CD14-positive monocyte (primary cell): ENCODE results near the gene SYNCRIP. TPM values are rescaled to one million over a fixed set of nuclear protein-coding genes. Genes with fewer than 3 reads are reported as not detected.

Experiments
- DNase-seq, 3 donors: peaks; one replicate each; pipeline ENCODE4 v3.0.0-alpha.2; 2011 to 2022
- H2AFZ ChIP-seq: 2 replicates; pipeline ENCODE4 v1.6.0; 2012; ENCODE audit warnings: mild to moderate bottlenecking, low read depth, low read length, inconsistent platforms; ENCODE audit not compliant: insufficient read depth, poor library complexity, severe bottlenecking
- H3K27ac ChIP-seq, 2 donors: 1 replicate in 1 of 2; 2 replicates in 1 of 2; pipeline ENCODE4 v1.5.1; 2012 to 2013; ENCODE audit warnings: low read length in 2 of 2, control low read depth in 1 of 2, inconsistent platforms in 1 of 2, low read depth in 1 of 2, mild to moderate bottlenecking in 1 of 2
- H3K27me3 ChIP-seq, 2 donors: one replicate each; pipeline versions ENCODE4 v1.6.0 to v1.6.1; 2011 to 2013; ENCODE audit warnings: low read length in 2 of 2; ENCODE audit not compliant: control insufficient read depth in 2 of 2, insufficient read depth in 2 of 2
- H3K36me3 ChIP-seq, 2 donors: replicated peaks in 1 of 2; 1 replicate in 1 of 2; 2 replicates in 1 of 2; pipeline versions ENCODE4 v1.5.1 to v1.6.1; 2012 to 2013; ENCODE audit warnings: low read length in 2 of 2, control low read depth in 1 of 2, inconsistent platforms in 1 of 2, mild to moderate bottlenecking in 1 of 2; ENCODE audit not compliant: insufficient read depth in 2 of 2, control insufficient read depth in 1 of 2
- H3K4me1 ChIP-seq, 2 donors: 1 replicate in 1 of 2; 2 replicates in 1 of 2; pipeline versions ENCODE4 v1.5.1 to v1.6.1; 2012 to 2013; ENCODE audit warnings: low read length in 2 of 2, control low read depth in 1 of 2, inconsistent platforms in 1 of 2, mild to moderate bottlenecking in 1 of 2, moderate library complexity in 1 of 2; ENCODE audit not compliant: insufficient read depth in 2 of 2, control insufficient read depth in 1 of 2
- H3K4me2 ChIP-seq: replicated peaks from 2 replicates; pipeline ENCODE3; 2012; ENCODE audit warnings: low read length, moderate library complexity, mild to moderate bottlenecking; ENCODE audit not compliant: poor library complexity, severe bottlenecking; ENCODE audit errors: extremely low read depth
- H3K4me3 ChIP-seq, 3 experiments: fragments of 200-600 bp in 1 of 3; sonication (generic) in 1 of 3; replicated peaks in 1 of 3; 1 replicate in 2 of 3; 2 replicates in 1 of 3; pipeline ENCODE4 v1.5.1; 2011 to 2013; ENCODE audit warnings: low read length in 3 of 3, mild to moderate bottlenecking in 3 of 3, control low read depth in 2 of 3, low read depth in 2 of 3, inconsistent platforms in 1 of 3, moderate library complexity in 1 of 3
- H3K79me2 ChIP-seq: 2 replicates; pipeline ENCODE4 v1.6.0; 2012; ENCODE audit warnings: mild to moderate bottlenecking, control low read depth, inconsistent platforms, low read length, moderate library complexity; ENCODE audit not compliant: insufficient read depth
- H3K9ac ChIP-seq: 2 replicates; pipeline ENCODE4 v1.6.0; 2017; ENCODE audit warnings: low read length, mild to moderate bottlenecking; ENCODE audit not compliant: insufficient read depth, poor library complexity, severe bottlenecking
- H3K9me3 ChIP-seq, 2 donors: replicated peaks in 1 of 2; 1 replicate in 1 of 2; 2 replicates in 1 of 2; pipeline versions ENCODE4 v1.5.1 to v1.6.1; 2012 to 2013; ENCODE audit warnings: low read length in 2 of 2, control low read depth in 1 of 2; ENCODE audit not compliant: control insufficient read depth in 1 of 2, insufficient read depth in 1 of 2
- H4K20me1 ChIP-seq: 2 replicates; pipeline ENCODE4 v1.6.0; 2012; ENCODE audit warnings: mild to moderate bottlenecking, low read length, control low read depth, moderate library complexity; ENCODE audit not compliant: insufficient read depth
- H3K27ac Mint-ChIP-seq, 7 donors: one replicate each; pipeline ENCODE4 v1.8.0; 2020; ENCODE audit warnings: mild to moderate bottlenecking in 7 of 7, mixed read lengths in 7 of 7, moderate library complexity in 6 of 7, inconsistent platforms in 2 of 7
- H3K27me3 Mint-ChIP-seq, 3 donors: one replicate each; pipeline ENCODE4 v1.8.0; 2021 to 2022; ENCODE audit warnings: low read depth in 3 of 3, mild to moderate bottlenecking in 3 of 3, mixed read lengths in 3 of 3, moderate library complexity in 3 of 3, inconsistent platforms in 1 of 3
- H3K36me3 Mint-ChIP-seq, 2 donors: one replicate each; pipeline ENCODE4 v1.8.0; 2020; ENCODE audit warnings: mixed read lengths in 2 of 2, inconsistent platforms in 1 of 2, mild to moderate bottlenecking in 1 of 2
- H3K4me1 Mint-ChIP-seq: one replicate; pipeline ENCODE4 v1.8.0; 2020; ENCODE audit warnings: mild to moderate bottlenecking, mixed read lengths
- H3K4me3 Mint-ChIP-seq, 2 donors: one replicate each; pipeline ENCODE4 v1.8.0; 2020; ENCODE audit warnings: mild to moderate bottlenecking in 2 of 2, mixed read lengths in 2 of 2, moderate library complexity in 1 of 2
- H3K9me3 Mint-ChIP-seq, 7 donors: one replicate each; pipeline ENCODE4 v1.8.0; 2020 to 2022; ENCODE audit warnings: mixed read lengths in 7 of 7, mild to moderate bottlenecking in 6 of 7, moderate library complexity in 6 of 7, inconsistent platforms in 2 of 7
- WGBS: methylation state at CpG from one replicate; pipeline ENCODE4 v1.1.5; 2013; ENCODE audit warnings: missing lambda C conversion rate; ENCODE audit not compliant: insufficient coverage; 5-methylcytosine and 5-hydroxymethylcytosine counted together
- intact Hi-C, 2 donors: fragments of 100-400 bp; cut with micrococcal nuclease; formaldehyde crosslinking; loops; one replicate each; pipeline versions ENCODE4 v1.15.0 to v1.15.1; 2023
- polyA plus RNA-seq, 3 donors: library from polyadenylated mRNA; depleted of rRNA in 1 of 3; unstranded in 2 of 3; stranded (reverse) in 1 of 3; fragments of 300-500 nt in 2 of 3; fragments of >200 nt in 1 of 3; fragmentation: Illumina TruSeq in 2 of 3; gene quantifications; 1 replicate in 2 of 3; 2 replicates in 1 of 3; pipeline ENCODE4 v1.2.3, GENCODE V29; 2012 to 2021
- TF ChIP-seq, protein P1 (sequence below): fragments of 200-600 bp; IDR thresholded peaks from one replicate; pipeline ENCODE4 v1.8.0; 2022; ENCODE audit warnings: antibody characterized with exemption, mild to moderate bottlenecking

The SYNCRIP gene
- polyA plus RNA-seq, 3 donors, result 11.1 to 41.4 (median 36.6) TPM

DNA sequence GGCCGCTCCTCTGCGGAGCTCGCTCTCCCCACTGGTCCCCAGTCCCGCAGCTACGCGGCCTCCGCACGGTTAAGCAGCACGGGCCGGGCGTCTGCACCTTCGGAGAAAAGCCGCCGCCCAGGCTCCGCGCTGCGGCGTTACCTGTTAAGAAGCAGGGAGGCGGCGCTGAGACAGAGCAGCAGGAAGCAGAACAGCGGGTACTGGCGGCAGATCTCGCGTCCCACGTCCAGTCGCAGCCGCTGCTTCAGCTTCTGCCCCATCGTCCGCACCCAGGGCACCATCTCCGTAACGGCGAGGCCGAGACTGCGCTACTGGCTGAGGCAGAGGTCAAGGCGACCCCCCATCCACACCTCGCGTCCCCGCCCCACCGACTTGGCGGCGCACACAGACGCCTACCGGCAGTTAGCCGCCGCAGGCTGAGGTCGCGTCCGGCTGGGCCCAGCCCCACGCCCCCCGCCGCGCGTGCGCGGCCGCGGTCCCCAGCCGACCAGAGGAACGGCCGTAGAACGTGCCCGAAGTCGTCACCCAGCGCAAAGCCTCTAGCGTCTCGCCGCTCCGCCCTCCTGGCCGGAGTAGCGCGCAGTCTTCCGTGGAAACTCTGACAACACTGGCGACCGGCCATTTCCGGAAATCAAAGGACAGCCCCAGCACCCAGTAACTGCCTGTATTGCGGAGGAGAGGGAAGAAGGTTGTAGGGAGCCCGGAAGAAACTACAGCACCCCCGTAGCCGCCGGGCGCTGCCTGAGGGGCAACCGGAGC lies 49.1 kb downstream of the SYNCRIP start, which contains the start of gene SNX14:
SNX14 (minus strand) TSS at position 421 of the 759 bp plus-strand sequence; CDS start at position 281, 140 bp downstream.
- Histone ChIP-seq H3K36me3 (no peaks in the 10 kb centered on the region), H3K27me3 (no peaks in the 10 kb centered on the region), H3K4me3 (peak within 1 kb of the TSS; percentile 61 to 97 (median 86)), H3K4me2 (peak within 1 kb of the TSS; percentile 95), H3K9me3 (no peaks in the 10 kb centered on the region), H2AFZ (peak within 1 kb of the TSS; percentile 97), H3K79me2 (peaks cover 49% of the 10 kb centered on the region), H3K27ac (peak within 1 kb of the TSS; percentile 95 to 97), H4K20me1 (peaks cover 27% of the 10 kb centered on the region), H3K4me1 (peaks cover 18 to 33% of the 10 kb centered on the region in 2 donors), H3K9ac (peak within 1 kb of the TSS; percentile 89)
- peaks cover 26% of the 10 kb centered on the region for H3K4me1 Mint-ChIP-seq
- H3K27ac Mint-ChIP-seq, result peak within 1 kb of the TSS; percentile 92 to 99 (median 97)
- H3K36me3 Mint-ChIP-seq, result peaks cover 10% of the 10 kb centered on the region in 2 donors
- intact Hi-C loops, result loop anchor here (1.0 to 5.0 kb wide), 4 partner anchors 49 to 85 kb away; partner anchors contain the start of gene SYNCRIP (in 2 of the 2)
- H3K4me3 Mint-ChIP-seq, result peak within 1 kb of the TSS; percentile 96 to 98
- TF ChIP-seq, protein P1, sequence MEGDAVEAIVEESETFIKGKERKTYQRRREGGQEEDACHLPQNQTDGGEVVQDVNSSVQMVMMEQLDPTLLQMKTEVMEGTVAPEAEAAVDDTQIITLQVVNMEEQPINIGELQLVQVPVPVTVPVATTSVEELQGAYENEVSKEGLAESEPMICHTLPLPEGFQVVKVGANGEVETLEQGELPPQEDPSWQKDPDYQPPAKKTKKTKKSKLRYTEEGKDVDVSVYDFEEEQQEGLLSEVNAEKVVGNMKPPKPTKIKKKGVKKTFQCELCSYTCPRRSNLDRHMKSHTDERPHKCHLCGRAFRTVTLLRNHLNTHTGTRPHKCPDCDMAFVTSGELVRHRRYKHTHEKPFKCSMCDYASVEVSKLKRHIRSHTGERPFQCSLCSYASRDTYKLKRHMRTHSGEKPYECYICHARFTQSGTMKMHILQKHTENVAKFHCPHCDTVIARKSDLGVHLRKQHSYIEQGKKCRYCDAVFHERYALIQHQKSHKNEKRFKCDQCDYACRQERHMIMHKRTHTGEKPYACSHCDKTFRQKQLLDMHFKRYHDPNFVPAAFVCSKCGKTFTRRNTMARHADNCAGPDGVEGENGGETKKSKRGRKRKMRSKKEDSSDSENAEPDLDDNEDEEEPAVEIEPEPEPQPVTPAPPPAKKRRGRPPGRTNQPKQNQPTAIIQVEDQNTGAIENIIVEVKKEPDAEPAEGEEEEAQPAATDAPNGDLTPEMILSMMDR, result no peak
- DNase-seq, result peak; percentile 96 to 97 (median 96)
- H3K9me3 Mint-ChIP-seq, result peaks cover 0 to 4% (median 0%) of the 10 kb centered on the region in 7 donors
- under 1% methylated on average over 82 of the region's 82 CpGs for WGBS
- H3K27me3 Mint-ChIP-seq, result peaks cover 0 to 2% (median 0%) of the 10 kb centered on the region in 3 donors

DNA sequence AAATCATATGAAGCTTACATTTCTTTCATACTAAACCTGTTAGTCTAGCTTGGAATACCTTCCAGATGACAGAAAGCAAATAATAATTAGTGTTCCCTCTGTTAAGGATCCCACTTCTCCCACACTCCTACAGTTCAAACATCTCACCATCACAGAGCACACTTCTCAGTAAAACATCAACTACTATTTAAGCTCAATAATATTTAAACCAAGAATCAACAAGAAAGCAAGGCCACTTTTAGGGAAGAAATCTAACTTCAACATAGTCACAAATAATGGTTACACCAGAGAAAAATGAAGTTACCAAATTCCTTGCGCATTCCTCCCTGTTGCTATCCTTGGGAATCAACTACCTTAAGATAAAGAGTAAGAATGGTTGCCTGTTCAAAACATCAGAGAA lies 50.7 kb downstream of the SYNCRIP start:
- DNase-seq, result no peak
- Histone ChIP-seq H3K4me3 (no peak overlapping the region), H2AFZ (no peak overlapping the region), H3K9me3 (no peaks in the 10 kb centered on the region), H3K79me2 (peaks cover 64% of the 10 kb centered on the region), H3K36me3 (no peaks in the 10 kb centered on the region), H3K4me2 (peak overlapping the region; percentile 14), H4K20me1 (peaks cover 41% of the 10 kb centered on the region), H3K27ac (no peak overlapping the region), H3K9ac (no peak overlapping the region), H3K4me1 (peaks cover 18 to 33% of the 10 kb centered on the region in 2 donors), H3K27me3 (no peaks in the 10 kb centered on the region)
- Mint-ChIP-seq H3K9me3 (peaks cover 0 to 4% (median 0%) of the 10 kb centered on the region in 7 donors), H3K27ac (peak overlapping the region in 4 of 7 donors; percentile 3 to 99 (median 96)), H3K36me3 (peaks cover 9 to 11% of the 10 kb centered on the region in 2 donors), H3K4me1 (peaks cover 27% of the 10 kb centered on the region), H3K4me3 (peak overlapping the region in 1 of 2 donors; percentile 18), H3K27me3 (no peaks in the 10 kb centered on the region)
- TF ChIP-seq, protein P1, result no peak
- intact Hi-C loops, result loop anchor here (5.0 kb wide), 2 partner anchors 50 to 85 kb away; partner anchors contain the start of gene SYNCRIP (in 1 of the 2)
- no CpG with 5 or more reads among the region's 1 CpG for WGBS
